Vagina (tissue), 2 donors: ENCODE data around the gene ADAM23.

Source experiments
- CTCF ChIP-seq, 3 experiments: fragments of 450-650 bp in 2 of 3; fragments of 200-600 bp in 1 of 3; sonication (generic) in 1 of 3; IDR thresholded peaks; one replicate each; pipeline ENCODE4 v1.5.1; 2017 to 2019; ENCODE audit warnings: antibody characterized with exemption in 3 of 3, mild to moderate bottlenecking in 2 of 3, moderate library complexity in 2 of 3
- POLR2AphosphoS5 ChIP-seq, 2 donors: sonication (generic); formaldehyde crosslinking; IDR thresholded peaks; one replicate each; pipeline ENCODE4 v1.9.0; 2017; ENCODE audit warnings: antibody characterized with exemption in 2 of 2, mild to moderate bottlenecking in 2 of 2, low read depth in 1 of 2; ENCODE audit not compliant: insufficient read depth in 1 of 2

GRCh38 chr2:206597717-206598218 lies 154.4 kb downstream of the ADAM23 start:
- TF ChIP-seq CTCF (IDR thresholded peaks at IDR 0.05) (no peak), POLR2AphosphoS5 (IDR thresholded peaks at IDR 0.05; ENCODE audit: insufficient read depth in 1 of 2, low read depth in 1 of 2) (no peak)
